Bronchial epithelial cell (primary cell): ENCODE data around the gene TWIST2. TPM values are rescaled to one million over a fixed set of nuclear protein-coding genes. Genes with fewer than 3 reads are reported as not detected.

Source experiments
- DNase-seq: peaks from one replicate; pipeline ENCODE4 v3.0.0-alpha.2; 2010; ENCODE audit warnings: low read depth
- FAIRE-seq: peaks from 2 replicates; lab custom pipeline; 2011; peaks lifted over from hg19 to GRCh38; lab: Jason Lieb, UNC
- H3K27me3 ChIP-seq: 2 replicates; pipeline ENCODE4 v1.5.1; 2011; ENCODE audit warnings: low read length; ENCODE audit not compliant: control insufficient read depth, insufficient read depth
- H3K36me3 ChIP-seq: 2 replicates; pipeline ENCODE4 v1.5.1; 2011; ENCODE audit warnings: low read length; ENCODE audit not compliant: control insufficient read depth, insufficient read depth
- H3K4me3 ChIP-seq: 2 replicates; pipeline ENCODE4 v1.5.1; 2011; ENCODE audit warnings: mild to moderate bottlenecking, low read depth, low read length, control low read depth
- total RNA-seq: library from RNA; depleted of rRNA; stranded (reverse); fragments of >200 nt; gene quantifications from 2 replicates; pipeline ENCODE4 v1.2.1, GENCODE V29; 2014
- TF ChIP-seq, protein P1 (sequence below): IDR thresholded peaks from 2 replicates; pipeline ENCODE4 v1.5.1; 2011; ENCODE audit warnings: mild to moderate bottlenecking, moderate library complexity, low read length, control low read depth, inconsistent platforms; ENCODE audit not compliant: insufficient read depth, severe bottlenecking

The TWIST2 gene
- total RNA-seq, 1 donor from 2014 or later, result 7.4 TPM

DNA sequence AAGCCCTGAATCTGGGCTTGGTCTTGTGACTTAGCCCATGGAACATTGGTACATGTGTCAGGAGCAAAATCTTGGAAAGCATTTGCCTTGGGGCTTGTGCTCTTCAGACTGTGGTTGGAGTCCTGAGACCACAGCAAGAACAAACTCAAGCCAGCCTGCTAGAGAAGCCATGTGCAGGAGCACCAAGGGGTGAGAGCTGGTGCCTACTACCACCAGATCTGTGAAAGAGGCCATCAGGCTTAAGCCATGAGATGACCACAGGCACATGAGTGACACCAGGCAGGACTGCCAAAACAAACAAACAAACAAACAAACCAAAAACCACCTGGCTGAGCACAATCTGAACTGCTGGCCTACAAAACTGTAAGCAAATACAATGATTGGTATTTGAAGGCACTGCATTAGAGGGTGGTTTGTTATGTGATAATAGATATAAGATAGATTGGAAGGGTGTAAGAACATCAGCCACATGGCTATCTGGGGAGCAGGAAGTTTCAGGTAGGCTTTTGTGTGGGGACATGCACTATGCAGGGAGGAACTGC, 9.0 kb upstream of the TWIST2 start:
- DNase-seq, result no peak
- TF ChIP-seq, protein P1, sequence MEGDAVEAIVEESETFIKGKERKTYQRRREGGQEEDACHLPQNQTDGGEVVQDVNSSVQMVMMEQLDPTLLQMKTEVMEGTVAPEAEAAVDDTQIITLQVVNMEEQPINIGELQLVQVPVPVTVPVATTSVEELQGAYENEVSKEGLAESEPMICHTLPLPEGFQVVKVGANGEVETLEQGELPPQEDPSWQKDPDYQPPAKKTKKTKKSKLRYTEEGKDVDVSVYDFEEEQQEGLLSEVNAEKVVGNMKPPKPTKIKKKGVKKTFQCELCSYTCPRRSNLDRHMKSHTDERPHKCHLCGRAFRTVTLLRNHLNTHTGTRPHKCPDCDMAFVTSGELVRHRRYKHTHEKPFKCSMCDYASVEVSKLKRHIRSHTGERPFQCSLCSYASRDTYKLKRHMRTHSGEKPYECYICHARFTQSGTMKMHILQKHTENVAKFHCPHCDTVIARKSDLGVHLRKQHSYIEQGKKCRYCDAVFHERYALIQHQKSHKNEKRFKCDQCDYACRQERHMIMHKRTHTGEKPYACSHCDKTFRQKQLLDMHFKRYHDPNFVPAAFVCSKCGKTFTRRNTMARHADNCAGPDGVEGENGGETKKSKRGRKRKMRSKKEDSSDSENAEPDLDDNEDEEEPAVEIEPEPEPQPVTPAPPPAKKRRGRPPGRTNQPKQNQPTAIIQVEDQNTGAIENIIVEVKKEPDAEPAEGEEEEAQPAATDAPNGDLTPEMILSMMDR, result no peak
- FAIRE-seq, result no peak
- no peak overlapping the region for H3K4me3 ChIP-seq
- no peaks in the 10 kb centered on the region for H3K36me3 ChIP-seq
- no peaks in the 10 kb centered on the region for H3K27me3 ChIP-seq

GRCh38 chr2:238839428-238839827, 8.5 kb upstream of the TWIST2 start:
- H3K36me3 ChIP-seq, result no peaks in the 10 kb centered on the region
- H3K27me3 ChIP-seq, result no peaks in the 10 kb centered on the region
- FAIRE-seq (no peak), DNase-seq (no peak)
- no peak overlapping the region for H3K4me3 ChIP-seq
- TF ChIP-seq, protein P1, result no peak

DNA sequence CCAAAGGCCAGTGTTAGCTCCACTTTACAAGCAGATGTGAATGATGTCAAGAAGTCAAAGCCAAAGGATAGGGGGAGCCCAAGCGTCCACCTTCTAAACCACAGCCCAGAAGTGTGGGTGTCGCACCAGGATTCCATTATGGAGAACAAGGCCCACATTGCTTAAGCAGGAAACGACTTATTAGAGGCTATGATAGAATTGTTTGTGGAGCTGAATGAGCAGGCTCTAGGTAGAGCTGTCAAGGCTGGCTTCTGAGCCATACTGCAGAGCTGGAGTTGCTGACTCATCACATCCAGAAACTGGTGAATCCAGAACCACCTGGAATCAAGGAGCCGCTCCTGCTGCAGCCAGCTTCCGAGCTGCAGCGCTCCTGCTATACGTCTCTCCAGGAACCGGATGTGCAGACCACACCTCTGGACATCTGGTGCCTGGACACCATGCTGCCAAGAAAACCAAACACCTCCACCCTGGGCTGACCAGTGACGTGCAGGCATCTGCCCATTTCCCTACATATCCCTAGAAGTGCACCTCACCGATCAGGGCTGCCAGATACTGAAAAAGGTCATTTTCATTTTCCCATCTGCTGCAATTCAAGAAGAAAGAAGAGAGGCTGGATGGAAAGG, 6.2 kb upstream of the TWIST2 start:
- no peak for FAIRE-seq
- peak; percentile 29 for DNase-seq
- Histone ChIP-seq H3K4me3 (no peak overlapping the region), H3K36me3 (no peaks in the 10 kb centered on the region), H3K27me3 (peaks cover 6% of the 10 kb centered on the region)
- TF ChIP-seq, protein P1, result no peak

- DNase-seq (no peak), FAIRE-seq (no peak)
- Histone ChIP-seq H3K27me3 (peaks cover 8% of the 10 kb centered on the region), H3K36me3 (no peaks in the 10 kb centered on the region), H3K4me3 (no peak overlapping the region)
- TF ChIP-seq, protein P1, result no peak
Observed at GRCh38 chr2:238843476-238843875, 4.4 kb upstream of the TWIST2 start.

GRCh38 chr2:238845583-238846377, 2.1 kb upstream of the TWIST2 start:
- TF ChIP-seq, protein P1, result no peak
- Histone ChIP-seq H3K4me3 (no peak overlapping the region), H3K36me3 (no peaks in the 10 kb centered on the region), H3K27me3 (peaks cover 8% of the 10 kb centered on the region)
- FAIRE-seq (no peak), DNase-seq (no peak)
